ENCODE measurements around the gene LACRT. TPM values are rescaled to one million over a fixed set of nuclear protein-coding genes. Genes with fewer than 3 reads are reported as not detected.
"Not testable (repeated sequence)": the region's sequence is repeated elsewhere in the genome, so short reads cannot be mapped to it uniquely, and the experiment has no call there.

Gene LACRT
- total RNA-seq, 1 experiment from 2014 or later = not detected

DNA sequence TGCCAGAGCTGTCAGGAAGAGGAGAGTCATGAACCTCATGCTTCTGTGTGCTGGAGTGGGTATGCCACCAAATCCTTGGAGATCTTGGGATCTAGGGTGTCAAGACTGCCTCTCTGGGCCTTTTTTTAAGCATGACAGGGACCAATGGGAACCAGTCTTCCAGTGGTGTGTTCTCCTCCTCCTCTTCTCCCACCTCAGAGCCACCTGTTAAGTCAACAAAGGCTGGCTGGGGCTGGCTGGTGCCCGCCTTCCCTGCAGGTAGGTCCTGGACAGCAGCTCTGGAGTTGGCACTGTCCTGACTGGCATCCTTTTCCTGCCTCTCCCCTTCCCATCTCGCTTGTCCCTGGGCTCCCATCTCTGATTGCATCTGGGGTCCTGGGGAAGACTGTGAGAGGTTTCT is 13.6 kb upstream of the LACRT start, which contains the start of gene DCD:
TSS of gene DCD (minus strand) at position 101 of the 400 bp plus-strand sequence. CDS start at position 39, 62 bp downstream.
- Mint-ChIP-seq H3K4me1 (ENCODE audit: low read depth, unreplicated experiment) (no peaks in the 10 kb centered on the region), H3K27ac (ENCODE audit: unreplicated experiment) (no peak within 1 kb of the TSS), H3K27me3 (ENCODE audit: insufficient read depth, unreplicated experiment) (peaks cover 29% of the 10 kb centered on the region), H3K4me3 (ENCODE audit: unreplicated experiment) (no peak within 1 kb of the TSS), H3K9me3 (ENCODE audit: unreplicated experiment) (no peaks in the 10 kb centered on the region), H3K36me3 (ENCODE audit: insufficient read depth, unreplicated experiment) (no peaks in the 10 kb centered on the region)
- BruUV-seq (replicated peaks) = no TSS peak
- H3K9me3 ChIP-seq = no peaks in the 10 kb centered on the region
- intact Hi-C loops (cut with micrococcal nuclease; ENCODE audit: unreplicated experiment) = no loop called here
- no peaks in the 10 kb centered on the region for H3K36me3 ChIP-seq (ENCODE audit: control insufficient read depth, insufficient read depth, low read length)
- ChIA-PET CTCF (no interaction called here), POLR2A (no interaction called here)
- peaks cover 2% of the 10 kb centered on the region for H3K27me3 ChIP-seq (replicated peaks; ENCODE audit: control insufficient read depth, insufficient read depth, low read length)
- DNase-seq = no peak
- H3K4me3 ChIP-seq (ENCODE audit: low read depth, low read length) = no peak within 1 kb of the TSS
- no peaks in the 10 kb centered on the region for H3K4me1 ChIP-seq
- TF ChIP-seq, protein P1, sequence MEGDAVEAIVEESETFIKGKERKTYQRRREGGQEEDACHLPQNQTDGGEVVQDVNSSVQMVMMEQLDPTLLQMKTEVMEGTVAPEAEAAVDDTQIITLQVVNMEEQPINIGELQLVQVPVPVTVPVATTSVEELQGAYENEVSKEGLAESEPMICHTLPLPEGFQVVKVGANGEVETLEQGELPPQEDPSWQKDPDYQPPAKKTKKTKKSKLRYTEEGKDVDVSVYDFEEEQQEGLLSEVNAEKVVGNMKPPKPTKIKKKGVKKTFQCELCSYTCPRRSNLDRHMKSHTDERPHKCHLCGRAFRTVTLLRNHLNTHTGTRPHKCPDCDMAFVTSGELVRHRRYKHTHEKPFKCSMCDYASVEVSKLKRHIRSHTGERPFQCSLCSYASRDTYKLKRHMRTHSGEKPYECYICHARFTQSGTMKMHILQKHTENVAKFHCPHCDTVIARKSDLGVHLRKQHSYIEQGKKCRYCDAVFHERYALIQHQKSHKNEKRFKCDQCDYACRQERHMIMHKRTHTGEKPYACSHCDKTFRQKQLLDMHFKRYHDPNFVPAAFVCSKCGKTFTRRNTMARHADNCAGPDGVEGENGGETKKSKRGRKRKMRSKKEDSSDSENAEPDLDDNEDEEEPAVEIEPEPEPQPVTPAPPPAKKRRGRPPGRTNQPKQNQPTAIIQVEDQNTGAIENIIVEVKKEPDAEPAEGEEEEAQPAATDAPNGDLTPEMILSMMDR (IDR thresholded peaks at IDR 0.05; ENCODE audit: insufficient read depth in 1 of 2, low read depth in 1 of 2, low read length in 1 of 2, severe bottlenecking in 1 of 2, unreplicated experiment in 1 of 2) = no peak

DNA sequence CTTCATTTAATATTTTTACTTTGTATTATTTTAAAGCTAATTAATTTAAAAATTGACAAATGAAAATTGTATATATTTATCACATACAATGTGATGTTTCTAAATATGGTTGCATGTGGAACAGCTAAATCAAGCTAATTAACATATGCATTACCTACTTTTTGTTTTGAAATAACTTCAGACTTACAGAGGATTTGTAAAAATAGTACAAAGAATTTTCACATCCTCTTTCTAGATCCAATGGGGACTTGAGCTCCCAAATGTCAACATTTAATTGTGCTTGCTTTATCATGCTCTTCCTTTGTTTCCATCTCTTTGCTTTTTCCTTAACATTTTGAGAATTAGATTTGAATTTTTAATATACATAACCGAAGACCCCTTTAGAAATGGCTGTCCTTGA is 6.9 kb upstream of the LACRT start:
- no peaks in the 10 kb centered on the region for H3K4me1 ChIP-seq
- Mint-ChIP-seq H3K9me3 (ENCODE audit: unreplicated experiment) (no peaks in the 10 kb centered on the region), H3K27ac (ENCODE audit: unreplicated experiment) (no peak overlapping the region), H3K4me1 (ENCODE audit: low read depth, unreplicated experiment) (no peaks in the 10 kb centered on the region), H3K36me3 (ENCODE audit: insufficient read depth, unreplicated experiment) (no peaks in the 10 kb centered on the region), H3K27me3 (ENCODE audit: insufficient read depth, unreplicated experiment) (peaks cover 19% of the 10 kb centered on the region), H3K4me3 (ENCODE audit: unreplicated experiment) (no peak overlapping the region)
- H3K4me3 ChIP-seq (ENCODE audit: low read depth, low read length) = no peak overlapping the region
- TF ChIP-seq, protein P1 (IDR thresholded peaks at IDR 0.05; ENCODE audit: insufficient read depth in 1 of 2, low read depth in 1 of 2, low read length in 1 of 2, severe bottlenecking in 1 of 2, unreplicated experiment in 1 of 2) = no peak
- H3K36me3 ChIP-seq (ENCODE audit: control insufficient read depth, insufficient read depth, low read length) = no peaks in the 10 kb centered on the region
- H3K9me3 ChIP-seq = no peaks in the 10 kb centered on the region
- POLR2A ChIA-PET = no interaction called here
- no peak for DNase-seq
- BruUV-seq (replicated peaks) = no TSS peak
- intact Hi-C loops (cut with micrococcal nuclease; ENCODE audit: unreplicated experiment) = no loop called here
- H3K27me3 ChIP-seq (replicated peaks; ENCODE audit: control insufficient read depth, insufficient read depth, low read length) = peaks cover 2% of the 10 kb centered on the region
- CTCF ChIA-PET = interaction anchor here (0.8 kb wide), 1 partner anchor 19 kb away, joined by 4 read pairs; no protein-coding TSS in a partner anchor

DNA sequence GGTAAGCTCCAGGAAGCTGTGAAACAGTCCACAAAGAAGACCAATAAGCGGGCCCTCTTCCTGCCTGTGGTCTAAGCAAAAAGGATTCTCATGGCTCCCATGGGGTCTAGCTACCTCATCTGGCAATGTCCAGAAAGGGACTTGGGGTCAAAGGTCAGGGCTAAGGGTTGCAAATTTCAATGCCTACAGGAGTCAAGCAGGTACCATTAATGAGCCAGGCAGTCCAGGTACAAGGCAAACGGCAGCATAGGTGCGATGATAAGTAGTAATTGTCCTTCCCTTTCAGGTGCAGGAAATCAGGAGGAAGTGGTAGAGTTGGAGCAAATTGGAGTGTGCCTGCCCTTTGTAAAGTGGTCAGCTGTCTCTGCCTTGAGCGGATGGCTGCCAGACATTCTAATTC is 6.4 kb upstream of the LACRT start:
- Mint-ChIP-seq H3K36me3 (ENCODE audit: insufficient read depth, unreplicated experiment) (no peaks in the 10 kb centered on the region), H3K27ac (ENCODE audit: unreplicated experiment) (no peak overlapping the region), H3K9me3 (ENCODE audit: unreplicated experiment) (no peaks in the 10 kb centered on the region), H3K27me3 (ENCODE audit: insufficient read depth, unreplicated experiment) (peaks cover 14% of the 10 kb centered on the region), H3K4me1 (ENCODE audit: low read depth, unreplicated experiment) (no peaks in the 10 kb centered on the region), H3K4me3 (ENCODE audit: unreplicated experiment) (no peak overlapping the region)
- H3K4me3 ChIP-seq (ENCODE audit: low read depth, low read length) = no peak overlapping the region
- ChIA-PET CTCF (interaction anchor here (0.8 kb wide), 1 partner anchor 18 kb away, joined by 4 read pairs; no protein-coding TSS in a partner anchor), POLR2A (no interaction called here)
- intact Hi-C loops (cut with micrococcal nuclease; ENCODE audit: unreplicated experiment) = no loop called here
- no peaks in the 10 kb centered on the region for H3K9me3 ChIP-seq
- no TSS peak for BruUV-seq (replicated peaks)
- TF ChIP-seq, protein P1 (IDR thresholded peaks at IDR 0.05; ENCODE audit: insufficient read depth in 1 of 2, low read depth in 1 of 2, low read length in 1 of 2, severe bottlenecking in 1 of 2, unreplicated experiment in 1 of 2) = no peak
- H3K4me1 ChIP-seq = no peaks in the 10 kb centered on the region
- no peak for DNase-seq
- H3K27me3 ChIP-seq (replicated peaks; ENCODE audit: control insufficient read depth, insufficient read depth, low read length) = no peaks in the 10 kb centered on the region; the same call in 1 of the 2 replicates
- no peaks in the 10 kb centered on the region for H3K36me3 ChIP-seq (ENCODE audit: control insufficient read depth, insufficient read depth, low read length)

DNA sequence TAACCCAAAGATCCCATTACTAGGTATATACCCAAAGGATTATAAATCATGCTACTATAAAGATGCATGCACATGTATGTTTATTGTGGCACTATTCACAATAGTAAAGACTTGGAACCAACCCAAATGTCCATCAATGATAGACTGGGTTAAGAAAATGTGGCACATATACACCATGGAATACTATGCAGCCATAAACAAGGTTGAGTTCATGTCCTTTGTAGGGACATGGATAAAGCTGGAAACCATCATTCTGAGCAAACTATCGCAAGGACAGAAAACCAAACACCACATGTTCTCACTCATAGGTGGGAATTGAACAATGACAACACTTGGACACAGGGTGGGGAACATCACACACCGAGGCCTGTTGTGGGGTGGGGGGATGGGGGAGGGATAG is 4.4 kb upstream of the LACRT start:
- H3K27me3 ChIP-seq (replicated peaks; ENCODE audit: control insufficient read depth, insufficient read depth, low read length); H3K9me3 ChIP-seq; DNase-seq; POLR2A ChIA-PET; H3K36me3 ChIP-seq (ENCODE audit: control insufficient read depth, insufficient read depth, low read length); H3K4me1 ChIP-seq; H3K9me3 Mint-ChIP-seq (ENCODE audit: unreplicated experiment); H3K4me1 Mint-ChIP-seq (ENCODE audit: low read depth, unreplicated experiment); H3K4me3 ChIP-seq (ENCODE audit: low read depth, low read length); H3K27ac Mint-ChIP-seq (ENCODE audit: unreplicated experiment); H3K36me3 Mint-ChIP-seq (ENCODE audit: insufficient read depth, unreplicated experiment); intact Hi-C loops (cut with micrococcal nuclease; ENCODE audit: unreplicated experiment); H3K4me3 Mint-ChIP-seq (ENCODE audit: unreplicated experiment); BruUV-seq (replicated peaks); CTCF ChIA-PET: not testable (repeated sequence)
- H3K27me3 Mint-ChIP-seq (ENCODE audit: insufficient read depth, unreplicated experiment) = peaks cover 10% of the 10 kb centered on the region
